RPMI8226 (cell line): ENCODE results near the gene RPUSD1.
A peak's percentile ranks its signal among the peaks of the same experiment; 100 is the strongest.
"Not testable (repeated sequence)": the region's sequence is repeated elsewhere in the genome, so short reads cannot be mapped to it uniquely, and the experiment has no call there.

Experiments
- DNase-seq: peaks from one replicate; pipeline ENCODE4 v3.0.0-alpha.2; 2015

RPUSD1 gene

GRCh38 chr16:782258-782657 lies 5.9 kb downstream of the RPUSD1 start:
- DNase-seq = no peak

- DNase-seq = no peak
Measured at GRCh38 chr16:781346-782010, 6.7 kb downstream of the RPUSD1 start.

- DNase-seq = no peak
Measured at GRCh38 chr16:780296-780695, 7.9 kb downstream of the RPUSD1 start.

GRCh38 chr16:779561-779960 lies 8.6 kb downstream of the RPUSD1 start:
- no peak for DNase-seq

DNA sequence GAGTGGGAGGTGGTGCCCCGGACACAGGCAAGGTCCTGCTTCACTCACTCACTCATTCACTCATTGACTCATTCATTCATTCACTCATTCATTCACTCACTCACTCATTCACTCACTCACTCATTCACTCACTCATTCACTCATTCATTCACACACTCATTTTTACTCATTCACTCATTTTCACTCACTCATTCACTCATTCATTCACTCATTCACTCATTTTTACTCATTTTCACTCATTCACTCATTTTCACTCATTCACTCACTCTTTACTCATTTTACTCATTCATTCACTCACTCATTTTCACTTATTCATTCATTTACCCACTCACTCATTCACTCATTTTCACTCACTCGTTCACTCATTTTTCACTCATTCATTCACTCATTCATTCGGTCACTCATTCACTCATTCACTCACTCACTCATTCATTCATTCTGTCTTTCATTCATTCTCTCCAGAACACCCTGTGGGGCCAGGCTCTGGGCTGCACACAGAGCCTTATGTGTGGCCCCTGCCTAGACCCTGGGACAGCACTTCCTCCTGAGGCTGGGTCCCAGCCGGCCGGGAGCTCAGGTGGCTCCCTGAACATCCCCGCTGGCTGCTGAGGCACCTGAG lies 9.2 kb downstream of the RPUSD1 start:
- DNase-seq = no peak

DNA sequence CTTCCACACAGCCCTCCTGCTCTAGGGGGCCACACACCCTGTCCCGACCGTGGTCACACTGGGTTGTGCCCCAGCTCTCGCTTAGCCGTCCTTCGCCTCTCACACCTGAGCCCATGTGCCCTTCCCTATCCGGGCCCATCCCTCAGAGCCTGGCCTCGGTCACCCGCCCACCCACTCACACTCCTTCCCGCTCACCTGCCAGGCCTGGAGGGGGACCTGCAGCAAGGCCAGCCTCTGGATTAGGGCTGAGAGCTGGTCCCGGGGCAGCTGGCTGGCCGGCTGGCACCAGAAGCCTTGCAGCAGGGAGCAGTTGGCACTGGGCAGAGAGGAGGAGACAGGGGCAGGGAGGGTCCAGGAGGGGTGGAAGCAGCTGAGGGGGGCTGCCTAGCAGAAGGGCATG lies 9.7 kb downstream of the RPUSD1 start:
- no peak for DNase-seq

- DNase-seq = no peak
Measured at GRCh38 chr16:777826-778225, 10.4 kb downstream of the RPUSD1 start.

DNA sequence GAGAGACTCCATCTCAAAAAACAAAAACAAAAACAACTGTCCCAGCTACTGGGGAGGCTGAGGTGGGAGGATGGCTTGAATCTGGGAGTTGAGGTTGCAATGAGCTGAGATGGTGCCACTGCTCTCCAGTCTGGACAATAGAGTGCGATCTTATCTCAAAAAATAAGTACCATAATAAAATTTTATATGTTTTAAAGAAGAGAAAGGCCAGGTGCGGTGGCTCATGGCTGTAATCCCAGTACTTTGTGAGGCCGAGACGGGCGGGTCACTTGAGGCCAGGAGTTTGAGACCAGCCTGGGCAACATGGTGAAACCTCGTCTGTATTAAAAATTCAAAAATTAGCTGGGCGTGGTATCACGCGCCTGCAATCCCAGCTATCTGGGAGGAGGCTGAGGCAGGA lies 11.4 kb downstream of the RPUSD1 start:
- no peak for DNase-seq

DNA sequence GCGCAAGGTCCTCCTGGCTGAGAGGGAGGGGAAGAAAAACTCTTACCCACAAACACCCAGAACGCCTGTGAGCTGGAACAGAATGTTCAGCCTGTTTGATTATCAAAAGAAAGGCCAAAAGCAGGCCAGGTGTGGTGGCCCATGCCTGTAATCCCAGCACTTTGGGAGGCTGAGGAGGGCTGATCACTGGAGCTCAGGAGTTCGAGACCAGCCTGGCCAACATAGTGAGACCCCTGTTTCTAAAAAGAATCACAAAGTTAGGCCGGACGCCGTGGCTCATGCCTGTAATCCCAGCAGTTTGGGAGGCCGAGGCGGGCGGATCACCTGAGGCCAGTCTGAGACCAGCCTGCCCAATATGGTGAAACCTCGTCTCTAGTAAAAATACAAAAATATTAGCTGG lies 11.9 kb downstream of the RPUSD1 start:
- DNase-seq = not testable (repeated sequence)

- DNase-seq = no peak
Measured at GRCh38 chr16:775236-775796, 12.9 kb downstream of the RPUSD1 start.

- DNase-seq = peak; percentile 68
Measured at GRCh38 chr16:774086-775001, 13.8 kb downstream of the RPUSD1 start.

DNA sequence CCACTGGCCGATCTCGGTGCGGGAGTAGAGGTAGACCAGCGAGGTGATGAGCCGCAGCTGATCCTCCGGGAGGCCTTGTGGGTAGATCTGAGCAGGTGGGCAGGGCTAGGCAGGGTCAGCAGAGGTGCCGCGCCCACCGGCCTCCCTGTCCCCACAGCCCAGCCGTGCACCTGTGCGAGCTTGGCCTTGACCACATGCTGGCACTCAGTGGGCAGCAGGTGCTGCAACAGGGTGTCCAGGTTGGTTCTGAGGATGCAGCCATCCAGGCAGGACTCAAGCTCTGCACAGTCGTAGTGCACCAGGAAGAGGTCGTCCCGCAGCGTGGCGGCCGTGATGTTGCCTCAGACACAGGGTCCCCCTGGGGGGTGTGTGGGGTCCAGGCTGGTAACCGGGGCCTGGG lies 15.2 kb downstream of the RPUSD1 start:
- DNase-seq = no peak

GRCh38 chr16:770411-770810 lies 17.8 kb downstream of the RPUSD1 start:
- no peak for DNase-seq

DNA sequence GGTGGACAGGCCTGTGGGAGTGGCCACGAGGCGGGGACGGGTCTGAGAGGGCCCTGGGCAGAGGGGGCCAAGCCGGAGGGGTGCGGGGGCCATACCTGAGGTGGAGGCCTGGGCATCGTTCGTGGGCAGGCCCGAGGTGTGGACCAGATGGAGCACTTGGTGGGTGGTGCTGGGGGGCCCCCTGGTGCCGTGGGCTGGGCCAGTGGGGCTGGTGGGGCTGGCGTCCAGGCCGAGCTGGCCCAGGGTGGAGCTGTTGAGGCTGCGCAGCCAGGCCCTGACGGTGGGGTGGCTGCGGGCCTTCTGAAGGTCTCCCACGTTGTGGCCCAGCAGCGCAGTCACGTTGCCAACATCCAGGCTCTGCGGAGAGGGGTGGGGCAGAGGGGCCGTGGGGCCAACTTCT lies 18.2 kb downstream of the RPUSD1 start:
- no peak for DNase-seq

DNA sequence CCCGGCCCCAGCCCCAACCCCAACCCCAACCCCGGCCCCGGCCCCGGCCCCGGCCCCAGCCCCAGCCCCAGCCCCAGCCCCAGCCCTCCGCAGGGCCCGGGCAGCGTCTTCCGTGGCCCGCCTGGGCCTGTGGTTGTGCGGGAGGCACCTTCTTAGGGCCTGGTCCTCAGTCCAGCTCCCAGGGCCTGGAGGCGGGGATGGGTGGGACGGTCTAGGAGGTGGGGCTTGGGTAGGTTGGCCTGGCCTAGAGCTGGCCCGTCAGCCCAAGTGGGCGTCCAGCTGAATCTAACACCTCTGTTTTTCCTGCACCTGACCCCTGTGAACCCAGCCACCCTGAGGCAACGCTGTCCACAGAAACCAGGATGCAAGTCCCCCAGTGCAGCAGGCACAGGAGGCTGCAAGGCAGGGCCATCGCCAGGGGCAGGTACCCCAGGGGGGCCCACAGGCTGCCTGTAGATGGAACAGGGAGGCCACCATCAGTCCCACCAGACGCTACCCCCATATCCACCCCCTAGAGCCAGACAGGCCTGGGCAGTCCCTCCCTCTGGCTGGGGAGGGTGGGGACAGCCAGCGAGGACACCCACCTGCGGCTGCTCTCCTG lies 18.9 kb downstream of the RPUSD1 start:
- DNase-seq = no peak

DNA sequence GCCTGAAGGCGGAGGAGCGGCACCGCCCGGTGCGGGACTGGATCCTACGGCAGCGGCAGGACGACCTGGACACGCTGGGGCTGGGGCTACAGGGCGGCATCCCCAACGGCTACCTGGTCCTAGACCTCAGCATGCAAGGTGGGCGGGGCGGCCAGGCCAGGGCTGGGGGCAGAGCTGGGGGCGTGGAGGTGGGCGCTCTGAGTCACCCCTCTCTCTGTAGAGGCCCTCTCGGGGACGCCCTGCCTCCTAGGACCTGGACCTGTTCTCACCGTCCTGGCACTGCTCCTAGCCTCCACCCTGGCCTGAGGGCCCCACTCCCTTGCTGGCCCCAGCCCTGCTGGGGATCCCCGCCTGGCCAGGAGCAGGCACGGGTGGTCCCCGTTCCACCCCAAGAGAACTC lies 19.8 kb downstream of the RPUSD1 start:
- DNase-seq = no peak

GRCh38 chr16:767743-768235 lies 20.4 kb downstream of the RPUSD1 start:
- DNase-seq = no peak

DNA sequence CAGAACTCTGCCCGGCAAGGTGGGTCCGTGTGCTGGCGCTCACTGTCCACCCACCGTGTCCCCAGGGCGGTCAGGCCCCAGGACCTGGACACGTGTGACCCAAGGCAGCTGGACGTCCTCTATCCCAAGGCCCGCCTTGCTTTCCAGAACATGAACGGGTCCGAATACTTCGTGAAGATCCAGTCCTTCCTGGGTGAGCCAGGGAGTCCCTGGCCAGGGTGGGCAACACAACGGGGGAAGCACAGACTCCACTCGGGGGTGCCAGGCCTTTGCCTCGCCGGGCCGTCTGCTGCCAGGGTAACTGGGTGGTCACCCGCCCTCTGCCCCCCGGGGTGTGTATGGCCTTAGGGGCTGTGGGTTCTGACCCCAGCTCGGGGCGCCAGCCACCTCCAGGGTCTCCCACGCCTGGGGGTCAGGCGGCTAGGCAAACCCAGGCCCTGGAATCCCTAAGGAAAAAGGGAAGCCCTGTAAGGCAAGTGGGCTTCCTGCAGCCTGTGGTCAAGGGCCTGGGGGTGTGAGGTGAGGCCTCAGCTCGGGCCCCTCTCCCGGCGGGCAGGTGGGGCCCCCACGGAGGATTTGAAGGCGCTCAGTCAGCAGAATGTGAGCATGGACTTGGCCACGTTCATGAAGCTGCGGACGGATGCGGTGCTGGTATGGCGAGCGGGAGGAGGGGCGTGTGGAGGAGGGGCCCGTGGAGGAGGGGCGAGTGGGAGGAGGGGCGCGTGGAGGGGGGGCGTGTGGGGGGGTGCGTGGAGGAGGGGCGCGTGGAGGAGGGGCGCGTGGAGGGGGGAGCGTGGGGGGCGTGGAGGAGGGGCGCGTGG lies 21.2 kb downstream of the RPUSD1 start:
- no peak for DNase-seq

DNA sequence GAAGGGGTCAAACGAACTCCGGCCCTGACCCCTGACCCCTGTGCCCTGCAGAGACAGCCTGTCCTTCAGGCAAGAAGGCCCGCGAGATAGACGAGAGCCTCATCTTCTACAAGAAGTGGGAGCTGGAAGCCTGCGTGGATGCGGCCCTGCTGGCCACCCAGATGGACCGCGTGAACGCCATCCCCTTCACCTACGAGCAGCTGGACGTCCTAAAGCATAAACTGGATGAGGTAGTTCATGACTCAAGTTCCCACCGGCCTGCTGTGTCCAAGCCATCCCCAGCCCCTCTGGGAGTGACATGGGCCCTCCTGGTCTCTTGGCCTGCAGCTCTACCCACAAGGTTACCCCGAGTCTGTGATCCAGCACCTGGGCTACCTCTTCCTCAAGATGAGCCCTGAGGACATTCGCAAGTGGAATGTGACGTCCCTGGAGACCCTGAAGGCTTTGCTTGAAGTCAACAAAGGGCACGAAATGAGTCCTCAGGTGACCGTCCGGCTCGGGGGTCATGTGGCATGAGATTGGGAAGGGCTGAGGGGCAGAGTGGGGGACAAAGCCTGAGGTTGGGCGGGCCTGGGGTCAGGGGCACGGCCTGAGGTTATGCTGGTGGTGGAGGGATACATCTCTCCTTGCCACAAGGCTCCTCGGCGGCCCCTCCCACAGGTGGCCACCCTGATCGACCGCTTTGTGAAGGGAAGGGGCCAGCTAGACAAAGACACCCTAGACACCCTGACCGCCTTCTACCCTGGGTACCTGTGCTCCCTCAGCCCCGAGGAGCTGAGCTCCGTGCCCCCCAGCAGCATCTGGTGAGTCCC lies 22.0 kb downstream of the RPUSD1 start:
- no peak for DNase-seq

- DNase-seq = no peak
Measured at GRCh38 chr16:765488-765865, 22.7 kb downstream of the RPUSD1 start.

GRCh38 chr16:764848-765487 lies 23.2 kb downstream of the RPUSD1 start:
- DNase-seq = no peak
